ENCODE results near the gene AP5Z1.

Gene AP5Z1

DNA sequence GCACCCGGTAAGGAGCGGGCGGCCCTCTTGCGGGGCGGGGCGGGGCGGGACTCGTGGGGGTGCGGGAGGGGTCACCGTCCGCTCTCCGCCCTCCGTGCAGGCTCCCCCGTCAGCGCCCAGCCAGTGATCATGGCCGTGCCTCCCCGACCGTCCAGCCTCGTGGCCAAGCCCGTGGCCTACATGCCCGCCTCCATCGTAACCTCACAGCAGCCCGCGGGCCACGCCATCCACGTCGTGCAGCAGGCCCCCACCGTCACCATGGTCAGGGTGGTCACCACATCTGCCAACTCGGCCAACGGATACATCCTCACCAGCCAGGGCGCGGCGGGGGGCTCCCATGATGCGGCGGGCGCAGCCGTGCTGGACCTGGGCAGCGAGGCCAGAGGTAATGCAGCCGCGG, 16.2 kb upstream of the AP5Z1 start:
- H3K9me3 ChIP-seq (ENCODE audit: control extremely low read depth in 1 of 5, control insufficient read depth in 4 of 5, insufficient read depth in 2 of 5, low read depth in 1 of 5, low read length in 4 of 5) = no peaks in the 10 kb centered on the region
- ChIA-PET POLR2A (no interaction called here), CTCF (interaction anchor here (8.5 kb wide), 1 partner anchor 148 kb away, joined by 51 read pairs; no protein-coding TSS in a partner anchor)
- H3K36me3 ChIP-seq (ENCODE audit: control insufficient read depth in 4 of 4, insufficient read depth in 4 of 4, low read length in 3 of 4) = peaks cover 17 to 95% (median 73%) of the 10 kb centered on the region in 4 experiments
- H3K27me3 ChIP-seq (replicated peaks in 2 of 5; ENCODE audit: control insufficient read depth in 4 of 5, insufficient read depth in 5 of 5, low read length in 4 of 5) = no peaks in the 10 kb centered on the region
- no peak for DNase-seq
- peaks cover 0 to under 1% (median under 1%) of the 10 kb centered on the region in 4 experiments for H3K4me1 ChIP-seq (ENCODE audit: control extremely low read depth in 1 of 4, control insufficient read depth in 4 of 4, insufficient read depth in 4 of 4, low read length in 3 of 4)
- H3K27ac ChIP-seq (ENCODE audit: insufficient read depth in 1 of 2, low read depth in 1 of 2, low read length in 2 of 2, poor library complexity in 1 of 2, severe bottlenecking in 2 of 2) = no peak overlapping the region
- 98% methylated on average over 36 of the region's 40 CpGs for WGBS (ENCODE audit: insufficient coverage)
- no peak overlapping the region for H3K4me3 ChIP-seq (ENCODE audit: control insufficient read depth in 1 of 7, extremely low read depth in 1 of 7, insufficient read depth in 4 of 7, low read depth in 2 of 7, low read length in 6 of 7)

DNA sequence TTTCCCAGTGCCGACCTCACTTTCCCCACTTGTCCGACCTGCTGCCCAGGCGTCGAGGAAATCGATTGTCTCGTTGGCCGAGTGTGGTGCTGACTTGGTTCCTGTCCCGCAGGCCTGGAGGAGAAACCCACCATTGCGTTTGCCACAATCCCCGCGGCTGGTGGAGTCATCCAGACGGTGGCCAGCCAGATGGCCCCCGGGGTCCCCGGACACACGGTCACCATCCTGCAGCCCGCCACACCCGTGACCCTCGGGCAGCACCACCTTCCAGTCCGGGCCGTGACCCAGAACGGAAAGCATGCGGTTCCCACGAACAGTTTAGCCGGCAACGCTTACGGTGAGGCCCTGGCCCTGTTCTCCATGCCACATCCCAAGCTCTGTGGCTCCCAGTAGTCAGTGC, 14.5 kb upstream of the AP5Z1 start:
- Histone ChIP-seq H3K9me3 (ENCODE audit: control extremely low read depth in 1 of 5, control insufficient read depth in 4 of 5, insufficient read depth in 2 of 5, low read depth in 1 of 5, low read length in 4 of 5) (no peaks in the 10 kb centered on the region), H3K36me3 (ENCODE audit: control insufficient read depth in 4 of 4, insufficient read depth in 4 of 4, low read length in 3 of 4) (peaks cover 9 to 93% (median 69%) of the 10 kb centered on the region in 4 experiments), H3K4me1 (ENCODE audit: control extremely low read depth in 1 of 4, control insufficient read depth in 4 of 4, insufficient read depth in 4 of 4, low read length in 3 of 4) (no peaks in the 10 kb centered on the region), H3K27ac (ENCODE audit: insufficient read depth in 1 of 2, low read depth in 1 of 2, low read length in 2 of 2, poor library complexity in 1 of 2, severe bottlenecking in 2 of 2) (no peak overlapping the region), H3K4me3 (ENCODE audit: control insufficient read depth in 1 of 7, extremely low read depth in 1 of 7, insufficient read depth in 4 of 7, low read depth in 2 of 7, low read length in 6 of 7) (no peak overlapping the region), H3K27me3 (replicated peaks in 2 of 5; ENCODE audit: control insufficient read depth in 4 of 5, insufficient read depth in 5 of 5, low read length in 4 of 5) (no peaks in the 10 kb centered on the region)
- 95% methylated on average over 26 of the region's 26 CpGs for WGBS (ENCODE audit: insufficient coverage)
- ChIA-PET CTCF (no interaction called here), POLR2A (no interaction called here)
- DNase-seq = no peak

DNA sequence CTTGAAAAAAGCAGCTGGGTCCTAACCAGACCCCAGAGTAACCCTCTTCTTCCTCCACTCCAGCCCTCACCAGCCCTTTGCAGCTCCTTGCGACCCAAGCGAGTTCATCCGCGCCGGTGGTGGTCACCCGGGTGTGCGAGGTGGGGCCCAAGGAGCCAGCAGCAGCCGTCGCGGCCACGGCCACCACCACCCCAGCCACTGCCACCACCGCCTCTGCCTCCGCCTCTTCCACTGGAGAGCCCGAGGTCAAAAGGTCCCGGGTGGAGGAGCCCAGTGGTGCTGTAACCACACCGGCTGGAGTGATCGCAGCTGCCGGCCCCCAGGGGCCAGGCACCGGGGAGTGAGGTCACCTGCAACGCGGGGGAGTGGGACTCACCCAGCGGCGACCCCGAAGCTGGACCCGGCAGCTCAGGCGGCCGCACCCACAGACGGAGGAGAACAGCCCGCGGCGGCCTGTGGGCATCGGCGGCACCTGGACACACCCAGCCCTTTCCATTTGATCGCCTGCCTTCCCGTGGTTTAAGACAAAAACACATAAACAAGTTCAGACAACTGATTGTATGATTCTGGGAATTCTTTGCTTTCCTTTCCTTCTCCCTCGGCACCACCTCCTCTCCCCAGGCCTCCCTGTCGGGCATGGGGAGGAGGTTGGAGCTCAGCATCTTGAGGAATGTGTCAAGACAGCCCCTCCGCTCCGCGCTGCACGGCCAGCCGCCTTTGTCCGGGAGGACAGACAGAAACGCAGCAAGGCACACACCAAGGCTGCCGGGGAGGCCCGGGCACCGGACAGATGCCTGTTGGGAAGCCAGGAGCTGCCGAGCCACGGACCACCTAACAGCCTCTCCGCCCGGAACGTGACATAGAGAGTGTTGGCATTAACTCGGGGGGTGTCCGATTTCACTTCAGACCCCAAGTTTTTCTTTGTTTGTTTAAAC, 13.0 kb upstream of the AP5Z1 start:
- Histone ChIP-seq H3K36me3 (ENCODE audit: control insufficient read depth in 4 of 4, insufficient read depth in 4 of 4, low read length in 3 of 4) (peaks cover 9 to 93% (median 67%) of the 10 kb centered on the region in 4 experiments), H3K27me3 (replicated peaks in 2 of 5; ENCODE audit: control insufficient read depth in 4 of 5, insufficient read depth in 5 of 5, low read length in 4 of 5) (no peaks in the 10 kb centered on the region), H3K4me1 (ENCODE audit: control extremely low read depth in 1 of 4, control insufficient read depth in 4 of 4, insufficient read depth in 4 of 4, low read length in 3 of 4) (no peaks in the 10 kb centered on the region), H3K9me3 (ENCODE audit: control extremely low read depth in 1 of 5, control insufficient read depth in 4 of 5, insufficient read depth in 2 of 5, low read depth in 1 of 5, low read length in 4 of 5) (no peaks in the 10 kb centered on the region), H3K4me3 (ENCODE audit: control insufficient read depth in 1 of 7, extremely low read depth in 1 of 7, insufficient read depth in 4 of 7, low read depth in 2 of 7, low read length in 6 of 7) (no peak overlapping the region), H3K27ac (ENCODE audit: insufficient read depth in 1 of 2, low read depth in 1 of 2, low read length in 2 of 2, poor library complexity in 1 of 2, severe bottlenecking in 2 of 2) (no peak overlapping the region)
- ChIA-PET POLR2A (no interaction called here), CTCF (interaction anchor here (1.3 kb wide), 1 partner anchor 8 kb away, joined by 4 read pairs; no protein-coding TSS in a partner anchor)
- 97% methylated on average over 49 of the region's 54 CpGs for WGBS (ENCODE audit: insufficient coverage)
- DNase-seq = no peak

DNA sequence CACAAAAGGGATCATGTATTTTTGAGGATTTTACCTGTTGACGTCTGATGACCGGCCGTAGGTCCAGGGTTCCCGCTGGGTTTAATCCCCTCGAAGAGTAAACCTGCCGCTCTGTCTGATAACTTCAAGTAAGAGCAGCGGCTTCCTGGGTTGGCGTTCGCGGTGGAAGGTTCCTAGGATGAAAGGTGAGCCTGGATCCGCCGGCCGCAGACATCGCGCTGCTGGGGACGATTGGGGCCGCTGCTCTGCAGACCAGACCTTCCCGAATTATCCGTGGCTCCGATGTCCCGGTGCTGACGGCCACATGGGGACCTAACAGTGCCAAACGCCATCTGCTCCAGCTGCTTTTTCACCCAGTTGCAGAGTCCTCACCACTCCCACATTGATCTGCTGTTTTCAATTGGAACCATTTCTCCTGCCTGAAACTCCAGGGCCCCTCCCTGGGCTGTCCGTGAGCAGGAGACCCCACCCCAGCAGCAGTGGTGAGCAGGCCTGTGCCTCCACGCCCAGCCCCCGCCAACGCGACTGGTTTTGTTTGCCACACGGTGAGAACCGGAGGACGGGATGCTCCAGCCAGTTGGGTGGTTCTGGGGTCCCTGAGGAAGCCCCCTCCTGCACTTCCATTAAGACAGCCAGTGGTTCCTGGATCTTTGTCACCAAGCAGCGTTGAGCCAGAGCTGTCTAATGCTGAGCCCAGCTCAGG, 12.2 kb upstream of the AP5Z1 start:
- Histone ChIP-seq H3K36me3 (ENCODE audit: control insufficient read depth in 4 of 4, insufficient read depth in 4 of 4, low read length in 3 of 4) (peaks cover 5 to 90% (median 63%) of the 10 kb centered on the region in 4 experiments), H3K4me3 (ENCODE audit: control insufficient read depth in 1 of 7, extremely low read depth in 1 of 7, insufficient read depth in 4 of 7, low read depth in 2 of 7, low read length in 6 of 7) (no peak overlapping the region), H3K4me1 (ENCODE audit: control extremely low read depth in 1 of 4, control insufficient read depth in 4 of 4, insufficient read depth in 4 of 4, low read length in 3 of 4) (no peaks in the 10 kb centered on the region), H3K9me3 (ENCODE audit: control extremely low read depth in 1 of 5, control insufficient read depth in 4 of 5, insufficient read depth in 2 of 5, low read depth in 1 of 5, low read length in 4 of 5) (no peaks in the 10 kb centered on the region), H3K27ac (ENCODE audit: insufficient read depth in 1 of 2, low read depth in 1 of 2, low read length in 2 of 2, poor library complexity in 1 of 2, severe bottlenecking in 2 of 2) (no peak overlapping the region), H3K27me3 (replicated peaks in 2 of 5; ENCODE audit: control insufficient read depth in 4 of 5, insufficient read depth in 5 of 5, low read length in 4 of 5) (no peaks in the 10 kb centered on the region)
- POLR2A ChIA-PET = no interaction called here
- CTCF ChIA-PET = interaction anchor here (1.1 to 1.3 kb wide), 2 partner anchors 9 to 29 kb away, joined by 4 to 5 read pairs; no protein-coding TSS in a partner anchor
- no peak for DNase-seq
- 97% methylated on average over 32 of the region's 32 CpGs for WGBS (ENCODE audit: insufficient coverage)

DNA sequence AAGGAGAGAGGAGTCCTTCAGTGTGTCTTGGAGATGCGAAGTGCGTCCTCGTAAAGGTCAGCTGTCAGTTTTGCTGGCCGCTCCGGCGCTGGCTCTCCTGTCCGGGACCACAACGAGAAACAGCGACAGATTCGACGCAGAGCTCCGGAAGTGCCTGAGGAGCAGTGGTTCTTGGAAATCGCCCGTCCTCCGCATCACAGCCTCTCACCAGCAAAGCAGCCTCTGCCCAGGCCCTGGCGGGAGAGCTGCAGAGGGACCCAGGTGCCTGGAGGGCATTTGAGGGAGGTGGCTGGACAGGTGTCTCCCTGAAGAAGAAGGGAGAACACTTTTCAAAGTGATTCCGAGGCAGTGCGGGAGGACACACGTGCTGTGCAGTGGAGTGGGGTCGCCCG, 11.6 kb upstream of the AP5Z1 start:
- Histone ChIP-seq H3K27ac (ENCODE audit: insufficient read depth in 1 of 2, low read depth in 1 of 2, low read length in 2 of 2, poor library complexity in 1 of 2, severe bottlenecking in 2 of 2) (no peak overlapping the region), H3K4me3 (ENCODE audit: control insufficient read depth in 1 of 7, extremely low read depth in 1 of 7, insufficient read depth in 4 of 7, low read depth in 2 of 7, low read length in 6 of 7) (no peak overlapping the region), H3K27me3 (replicated peaks in 2 of 5; ENCODE audit: control insufficient read depth in 4 of 5, insufficient read depth in 5 of 5, low read length in 4 of 5) (no peaks in the 10 kb centered on the region), H3K9me3 (ENCODE audit: control extremely low read depth in 1 of 5, control insufficient read depth in 4 of 5, insufficient read depth in 2 of 5, low read depth in 1 of 5, low read length in 4 of 5) (no peaks in the 10 kb centered on the region), H3K4me1 (ENCODE audit: control extremely low read depth in 1 of 4, control insufficient read depth in 4 of 4, insufficient read depth in 4 of 4, low read length in 3 of 4) (peaks cover 0 to 5% (median 2%) of the 10 kb centered on the region in 4 experiments), H3K36me3 (ENCODE audit: control insufficient read depth in 4 of 4, insufficient read depth in 4 of 4, low read length in 3 of 4) (peaks cover 10 to 88% (median 60%) of the 10 kb centered on the region in 4 experiments)
- POLR2A ChIA-PET = no interaction called here
- no peak for DNase-seq
- WGBS (ENCODE audit: insufficient coverage) = 97% methylated on average over 16 of the region's 21 CpGs
- CTCF ChIA-PET = interaction anchor here (1.1 kb wide), 1 partner anchor 29 kb away, joined by 5 read pairs; no protein-coding TSS in a partner anchor

DNA sequence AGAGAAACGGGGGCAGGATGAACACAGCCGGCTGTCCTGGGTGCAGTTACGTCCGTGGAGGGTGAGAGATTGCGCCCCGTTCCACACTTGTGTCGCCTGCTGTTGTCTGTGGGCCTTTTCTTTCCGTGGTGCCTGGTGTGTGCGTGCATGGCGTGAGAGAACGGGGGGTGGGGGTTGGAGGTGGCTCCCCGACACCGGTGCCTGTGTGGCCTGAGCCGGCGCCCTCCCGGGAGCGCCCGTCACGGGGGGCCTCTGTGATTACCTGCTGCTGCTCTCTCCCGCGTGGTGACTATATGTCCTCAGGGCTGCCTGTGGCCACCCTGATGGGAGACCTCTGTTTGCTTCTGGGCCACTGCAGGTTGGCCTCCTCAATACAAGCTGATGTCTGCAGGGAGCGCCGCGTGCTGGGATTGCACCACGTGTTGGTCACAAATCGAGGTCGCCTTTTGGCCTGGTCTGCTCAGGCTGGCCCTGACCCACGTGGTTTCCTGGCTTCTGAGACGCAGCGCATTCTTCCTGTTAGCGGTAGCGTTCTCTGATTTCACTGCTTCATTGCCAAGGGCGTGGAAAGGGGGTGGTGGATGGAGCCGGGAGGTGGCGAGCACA, 10.9 kb upstream of the AP5Z1 start:
- Histone ChIP-seq H3K4me1 (ENCODE audit: control extremely low read depth in 1 of 4, control insufficient read depth in 4 of 4, insufficient read depth in 4 of 4, low read length in 3 of 4) (peaks cover 0 to 12% (median 6%) of the 10 kb centered on the region in 4 experiments), H3K9me3 (ENCODE audit: control extremely low read depth in 1 of 5, control insufficient read depth in 4 of 5, insufficient read depth in 2 of 5, low read depth in 1 of 5, low read length in 4 of 5) (no peaks in the 10 kb centered on the region), H3K27ac (ENCODE audit: insufficient read depth in 1 of 2, low read depth in 1 of 2, low read length in 2 of 2, poor library complexity in 1 of 2, severe bottlenecking in 2 of 2) (no peak overlapping the region), H3K36me3 (ENCODE audit: control insufficient read depth in 4 of 4, insufficient read depth in 4 of 4, low read length in 3 of 4) (peaks cover 11 to 85% (median 55%) of the 10 kb centered on the region in 4 experiments), H3K27me3 (replicated peaks in 2 of 5; ENCODE audit: control insufficient read depth in 4 of 5, insufficient read depth in 5 of 5, low read length in 4 of 5) (no peaks in the 10 kb centered on the region), H3K4me3 (ENCODE audit: control insufficient read depth in 1 of 7, extremely low read depth in 1 of 7, insufficient read depth in 4 of 7, low read depth in 2 of 7, low read length in 6 of 7) (no peak overlapping the region)
- 94% methylated on average over 35 of the region's 35 CpGs for WGBS (ENCODE audit: insufficient coverage)
- DNase-seq = no peak
- ChIA-PET POLR2A (no interaction called here), CTCF (interaction anchor here (1.1 kb wide), 1 partner anchor 28 kb away, joined by 5 read pairs; no protein-coding TSS in a partner anchor)

All from common myeloid progenitor, CD34-positive (primary cell).